ENCODE data around the gene APC. TPM values are rescaled to one million over a fixed set of nuclear protein-coding genes. Genes with fewer than 3 reads are reported as not detected.

Gene APC
- total and polyA plus RNA-seq, 12 donors, result 3.1 to 47.6 (median 36.6) TPM

DNA sequence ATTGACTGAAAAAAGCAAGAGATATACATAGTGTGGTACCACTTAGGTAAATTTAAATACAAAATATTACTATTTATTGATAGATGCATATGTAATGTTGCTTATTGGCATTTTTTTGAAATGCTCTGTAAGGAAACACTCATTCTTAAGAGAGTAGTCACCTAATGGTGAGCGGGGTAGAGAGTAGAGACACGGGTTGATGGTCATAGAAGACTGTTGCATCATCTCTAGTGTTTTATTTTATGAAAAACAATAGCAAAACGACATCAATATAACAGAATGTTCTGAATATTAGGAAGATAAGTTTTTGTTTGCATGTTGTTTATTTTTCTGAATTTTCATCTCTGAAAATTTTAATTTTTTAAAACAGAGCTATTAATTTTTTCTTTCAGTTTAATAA, 127.4 kb downstream of the APC start:
- TF ChIP-seq, protein P1, sequence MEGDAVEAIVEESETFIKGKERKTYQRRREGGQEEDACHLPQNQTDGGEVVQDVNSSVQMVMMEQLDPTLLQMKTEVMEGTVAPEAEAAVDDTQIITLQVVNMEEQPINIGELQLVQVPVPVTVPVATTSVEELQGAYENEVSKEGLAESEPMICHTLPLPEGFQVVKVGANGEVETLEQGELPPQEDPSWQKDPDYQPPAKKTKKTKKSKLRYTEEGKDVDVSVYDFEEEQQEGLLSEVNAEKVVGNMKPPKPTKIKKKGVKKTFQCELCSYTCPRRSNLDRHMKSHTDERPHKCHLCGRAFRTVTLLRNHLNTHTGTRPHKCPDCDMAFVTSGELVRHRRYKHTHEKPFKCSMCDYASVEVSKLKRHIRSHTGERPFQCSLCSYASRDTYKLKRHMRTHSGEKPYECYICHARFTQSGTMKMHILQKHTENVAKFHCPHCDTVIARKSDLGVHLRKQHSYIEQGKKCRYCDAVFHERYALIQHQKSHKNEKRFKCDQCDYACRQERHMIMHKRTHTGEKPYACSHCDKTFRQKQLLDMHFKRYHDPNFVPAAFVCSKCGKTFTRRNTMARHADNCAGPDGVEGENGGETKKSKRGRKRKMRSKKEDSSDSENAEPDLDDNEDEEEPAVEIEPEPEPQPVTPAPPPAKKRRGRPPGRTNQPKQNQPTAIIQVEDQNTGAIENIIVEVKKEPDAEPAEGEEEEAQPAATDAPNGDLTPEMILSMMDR (IDR thresholded peaks at IDR 0.05), result no peak
- Histone ChIP-seq H3K9me3 (no peaks in the 10 kb centered on the region), H3K36me3 (peaks cover 0 to 77% (median 46%) of the 10 kb centered on the region in 9 donors), H3K4me3 (no peak overlapping the region), H3K27me3 (no peaks in the 10 kb centered on the region), H3K4me1 (peaks cover 12 to 35% (median 30%) of the 10 kb centered on the region in 9 donors), H3K27ac (no peak overlapping the region)
- 91 to 96% methylated on average over 3 of the region's 3 CpGs for WGBS, 2 donors
- ATAC-seq (no peak), DNase-seq (no peak)
- intact Hi-C loops (cut with DNase I), result no loop called here

DNA sequence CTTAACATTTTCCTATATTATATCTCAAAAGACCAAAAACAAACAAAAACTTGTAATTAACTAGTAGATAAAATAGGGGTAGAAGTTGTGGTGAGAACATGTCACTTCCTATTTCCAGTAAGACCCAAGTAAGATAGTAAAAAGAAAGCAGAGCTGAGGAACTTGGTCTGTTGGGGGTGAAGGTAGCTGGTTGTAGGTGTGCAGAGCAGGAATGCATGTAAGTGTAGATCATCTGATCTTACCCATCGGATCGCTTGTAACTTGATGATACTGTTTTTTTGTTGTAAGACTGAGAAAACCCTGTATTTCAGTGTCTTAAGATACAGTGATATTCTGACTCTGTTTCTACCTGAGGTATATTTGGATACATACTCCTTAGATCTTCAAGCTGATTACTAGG, 129.1 kb downstream of the APC start:
- no peaks in the 10 kb centered on the region for H3K9me3 ChIP-seq
- intact Hi-C loops (cut with DNase I), result no loop called here
- H3K27ac ChIP-seq, result no peak overlapping the region
- no peak for DNase-seq
- H3K4me1 ChIP-seq, result peaks cover 12 to 30% (median 25%) of the 10 kb centered on the region in 9 donors
- H3K36me3 ChIP-seq, result peaks cover 0 to 93% (median 47%) of the 10 kb centered on the region in 9 donors
- WGBS, 2 donors, result 93 to 94% methylated on average over 2 of the region's 2 CpGs
- H3K4me3 ChIP-seq, result no peak overlapping the region
- no peaks in the 10 kb centered on the region for H3K27me3 ChIP-seq
- no peak for ATAC-seq
- TF ChIP-seq, protein P1 (IDR thresholded peaks at IDR 0.05), result no peak

DNA sequence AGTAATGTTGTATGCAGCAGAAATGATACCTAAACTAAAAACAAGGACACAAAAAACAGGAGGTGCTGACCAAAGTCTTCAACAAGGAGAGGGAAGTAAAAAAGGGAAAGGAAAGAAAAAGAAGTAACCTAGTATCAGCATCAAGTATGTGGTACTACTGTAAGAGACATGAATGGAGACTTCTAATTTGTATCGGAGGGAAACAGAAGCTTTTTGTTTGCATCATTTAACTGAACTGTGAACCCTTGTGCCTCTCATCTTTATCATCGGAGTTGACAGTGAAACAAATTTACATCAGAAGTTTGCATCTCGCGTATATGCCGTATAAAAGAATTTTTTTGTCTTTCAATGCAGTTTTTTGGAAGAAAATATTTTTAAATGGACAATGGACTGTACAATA, 129.7 kb downstream of the APC start:
- WGBS, 2 donors, result 91 to 94% methylated on average over 5 of the region's 5 CpGs
- no peaks in the 10 kb centered on the region for H3K27me3 ChIP-seq
- DNase-seq (no peak), ATAC-seq (no peak)
- H3K9me3 ChIP-seq, result no peaks in the 10 kb centered on the region
- H3K4me3 ChIP-seq, result no peak overlapping the region
- intact Hi-C loops (cut with DNase I), result no loop called here
- peaks cover 7 to 23% (median 19%) of the 10 kb centered on the region in 9 donors for H3K4me1 ChIP-seq
- H3K27ac ChIP-seq, result no peak overlapping the region
- TF ChIP-seq, protein P1 (IDR thresholded peaks at IDR 0.05), result no peak
- peaks cover 0 to 99% (median 47%) of the 10 kb centered on the region in 9 donors for H3K36me3 ChIP-seq

DNA sequence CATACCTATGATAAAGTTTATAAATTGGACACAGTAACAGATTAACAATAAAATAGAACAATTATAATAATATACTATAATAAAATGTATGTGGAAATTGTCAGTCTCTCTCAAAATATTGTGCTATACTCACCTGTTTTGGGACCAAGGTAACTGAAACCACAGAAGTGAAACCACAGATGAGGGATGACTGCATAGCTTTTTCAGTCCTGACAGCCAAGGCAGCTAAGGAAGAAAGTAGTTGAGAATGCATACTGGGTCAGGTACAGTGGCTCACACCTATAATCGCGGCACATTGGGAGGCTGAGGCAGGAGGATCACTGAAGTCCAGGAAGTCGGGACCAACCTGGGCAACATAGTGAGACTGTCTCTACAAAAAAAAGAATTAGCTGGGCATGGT, 132.3 kb downstream of the APC start:
- no peaks in the 10 kb centered on the region for H3K4me1 ChIP-seq
- DNase-seq (no peak), ATAC-seq (no peak)
- H3K9me3 ChIP-seq, result no peaks in the 10 kb centered on the region
- H3K36me3 ChIP-seq, result peaks cover 0 to 91% (median 39%) of the 10 kb centered on the region in 9 donors
- no peaks in the 10 kb centered on the region for H3K27me3 ChIP-seq
- no peak overlapping the region for H3K27ac ChIP-seq
- 95 to 97% methylated on average over 3 of the region's 3 CpGs for WGBS, 2 donors
- intact Hi-C loops (cut with DNase I), result no loop called here
- TF ChIP-seq, protein P1 (IDR thresholded peaks at IDR 0.05), result no peak
- no peak overlapping the region for H3K4me3 ChIP-seq

Measured in heart right ventricle (tissue), 16 donors.